ENCODE data around the gene ASB13. TPM values are rescaled to one million over a fixed set of nuclear protein-coding genes. Genes with fewer than 3 reads are reported as not detected.

The ASB13 gene
- total and polyA plus RNA-seq, 10 of the 15 experiments (the other 5 are each of a cell fraction or from before 2014, with no cell fraction given), result 0.02 to 0.59 (median 0.10) TPM; not detected in 2

GRCh38 chr10:5598085-5598690 lies 68.2 kb downstream of the ASB13 start:
- H3K4me3 ChIP-seq, result no peak overlapping the region
- H3K4me1 ChIP-seq (ENCODE audit: control insufficient read depth, insufficient read depth, low read length), result no peaks in the 10 kb centered on the region
- SMC1A ChIA-PET (ENCODE audit: uncharacterized antibody, unreplicated experiment), result interaction anchor here (1.4 kb wide), 1 partner anchor 156 kb away, joined by 4 read pairs; no protein-coding TSS in a partner anchor
- BruUV-seq (replicated peaks), result no TSS peak
- H4K20me1 ChIP-seq (ENCODE audit: control insufficient read depth, insufficient read depth), result no peaks in the 10 kb centered on the region
- no peaks in the 10 kb centered on the region; the same call in 2 of the 3 replicates for H3K9me3 ChIP-seq (replicated peaks; ENCODE audit: control insufficient read depth, insufficient read depth, low read length)
- H3K4me2 ChIP-seq (ENCODE audit: control insufficient read depth, insufficient read depth), result no peak overlapping the region
- no peak for DNase-seq (ENCODE audit: low read depth, low spot score)
- no peaks in the 10 kb centered on the region for H3K36me3 ChIP-seq (ENCODE audit: control insufficient read depth in 2 of 2, insufficient read depth in 2 of 2, low read length in 1 of 2)
- H2AFZ ChIP-seq (ENCODE audit: control insufficient read depth, low read depth, low read length), result no peak overlapping the region
- POLR2A ChIA-PET, result no interaction called here
- in situ Hi-C loops (cut with MboI) (no loop called here), intact Hi-C loops (cut with micrococcal nuclease; ENCODE audit: unreplicated experiment) (no loop called here)
- 25% methylated on average over 11 of the region's 11 CpGs for WGBS (ENCODE audit: insufficient coverage, insufficient replicate concordance, low lambda C conversion rate, missing lambda C conversion rate)
- H3K79me2 ChIP-seq (ENCODE audit: control insufficient read depth, insufficient read depth, low read length), result no peaks in the 10 kb centered on the region
- no peak for ATAC-seq
- H3K27me3 ChIP-seq (replicated peaks in 1 of 2; ENCODE audit: control insufficient read depth in 2 of 2, insufficient read depth in 2 of 2, low read length in 1 of 2), result no peaks in the 10 kb centered on the region; a peak in 1 of 4 replicates
- RAD21 ChIA-PET (ENCODE audit: unreplicated experiment), result no interaction called here
- TF ChIP-seq TBL1XR1 (IDR thresholded peaks at IDR 0.05; ENCODE audit: low read depth, low read length) (no peak), NFYA (IDR thresholded peaks at IDR 0.05; ENCODE audit: borderline replicate concordance, low read depth, low read length) (no peak), PAX5 (IDR thresholded peaks at IDR 0.05; ENCODE audit: borderline replicate concordance, low read depth, low read length) (no peak), RELA (IDR thresholded peaks at IDR 0.05; ENCODE audit: borderline replicate concordance, partially characterized antibody) (no peak)
- H3K27ac ChIP-seq (ENCODE audit: control insufficient read depth, insufficient read depth), result no peak overlapping the region
- CTCF ChIA-PET, result no interaction called here
- H3K9ac ChIP-seq (ENCODE audit: control insufficient read depth, insufficient read depth, low read length), result no peak overlapping the region
- FAIRE-seq, result no peak

- Histone ChIP-seq H3K4me1 (ENCODE audit: control insufficient read depth, insufficient read depth, low read length) (no peaks in the 10 kb centered on the region), H3K4me2 (ENCODE audit: control insufficient read depth, insufficient read depth) (no peak overlapping the region), H4K20me1 (ENCODE audit: control insufficient read depth, insufficient read depth) (no peaks in the 10 kb centered on the region), H3K27ac (ENCODE audit: control insufficient read depth, insufficient read depth) (no peak overlapping the region), H3K79me2 (ENCODE audit: control insufficient read depth, insufficient read depth, low read length) (no peaks in the 10 kb centered on the region), H3K36me3 (ENCODE audit: control insufficient read depth in 2 of 2, insufficient read depth in 2 of 2, low read length in 1 of 2) (no peaks in the 10 kb centered on the region), H3K27me3 (replicated peaks in 1 of 2; ENCODE audit: control insufficient read depth in 2 of 2, insufficient read depth in 2 of 2, low read length in 1 of 2) (peaks cover 0 to 2% of the 10 kb centered on the region in 2 experiments; a peak in 2 of 4 replicates), H3K9ac (ENCODE audit: control insufficient read depth, insufficient read depth, low read length) (no peak overlapping the region), H3K9me3 (replicated peaks; ENCODE audit: control insufficient read depth, insufficient read depth, low read length) (no peaks in the 10 kb centered on the region), H2AFZ (ENCODE audit: control insufficient read depth, low read depth, low read length) (no peak overlapping the region), H3K4me3 (no peak overlapping the region)
- ChIA-PET POLR2A (interaction anchor here (1.0 kb wide), 1 partner anchor 16 kb away, joined by 3 read pairs; no protein-coding TSS in a partner anchor), SMC1A (ENCODE audit: uncharacterized antibody, unreplicated experiment) (no interaction called here), CTCF (interaction anchor here (0.6 kb wide), 1 partner anchor 417 kb away, joined by 3 read pairs; no protein-coding TSS in a partner anchor), RAD21 (ENCODE audit: unreplicated experiment) (interaction anchor here (1.0 kb wide), 1 partner anchor 155 kb away, joined by 3 read pairs; no protein-coding TSS in a partner anchor)
- intact Hi-C loops (cut with micrococcal nuclease; ENCODE audit: unreplicated experiment) (no loop called here), in situ Hi-C loops (cut with MboI) (no loop called here)
- no TSS peak for BruUV-seq (replicated peaks)
- DNase-seq (ENCODE audit: low read depth, low spot score) (no peak), FAIRE-seq (no peak), ATAC-seq (no peak)
- TF ChIP-seq MTA2 (IDR thresholded peaks at IDR 0.05; ENCODE audit: low read depth) (no peak), CHD1 (IDR thresholded peaks at IDR 0.05; ENCODE audit: low read depth, low read length) (no peak), TAF1 (IDR thresholded peaks at IDR 0.05; ENCODE audit: borderline replicate concordance, low read depth, low read length) (no peak), YBX1 (IDR thresholded peaks at IDR 0.05) (no peak), FOS (IDR thresholded peaks at IDR 0.05; ENCODE audit: borderline replicate concordance, extremely low read depth, insufficient read length) (no peak), CHD4 (IDR thresholded peaks at IDR 0.05) (no peak), PAX5 (IDR thresholded peaks at IDR 0.05; ENCODE audit: borderline replicate concordance, low read depth, low read length) (no peak), USF1 (IDR thresholded peaks at IDR 0.05; ENCODE audit: borderline replicate concordance, extremely low read length, insufficient read depth, low read depth, low read length) (no peak), KAT2A (conservative IDR thresholded peaks at IDR 0.05; ENCODE audit: control insufficient read depth, low read depth, low read length) (no peak), CBFB (IDR thresholded peaks at IDR 0.05; ENCODE audit: low read depth) (no peak), SUPT20H (IDR thresholded peaks at IDR 0.05; ENCODE audit: borderline replicate concordance, control insufficient read depth, low read depth, low read length) (no peak), KLF5 (IDR thresholded peaks at IDR 0.05; ENCODE audit: partially characterized antibody) (no peak), SUZ12 (IDR thresholded peaks at IDR 0.05; ENCODE audit: unreplicated experiment) (no peak)
- WGBS (ENCODE audit: insufficient coverage, insufficient replicate concordance, low lambda C conversion rate, missing lambda C conversion rate), result 58% methylated on average over 25 of the region's 26 CpGs
These were observed 69.6 kb downstream of the ASB13 start for GRCh38 chr10:5596611-5597341.
